ENCODE data around the gene TAF1B.

- no peak for TF ChIP-seq TAF1 (IDR thresholded peaks at IDR 0.05; ENCODE audit: borderline replicate concordance, low read depth, low read length)
- TF ChIP-seq POLR2AphosphoS5 (IDR thresholded peaks at IDR 0.05; ENCODE audit: low read depth, low read length) = no peak
- no peak for TF ChIP-seq POLR2A (IDR thresholded peaks at IDR 0.05; ENCODE audit: low read depth, low read length)
Observed at GRCh38 chr2:9941196-9941995, 98.1 kb downstream of the TAF1B start.

Measured in GM12892 (cell line).